ENCODE measurements around the gene SLC6A1. TPM values are rescaled to one million over a fixed set of nuclear protein-coding genes. Genes with fewer than 3 reads are reported as not detected.

Gene SLC6A1
- total RNA-seq, 2 donors from 2014 or later: 0.21 to 0.36 TPM

DNA sequence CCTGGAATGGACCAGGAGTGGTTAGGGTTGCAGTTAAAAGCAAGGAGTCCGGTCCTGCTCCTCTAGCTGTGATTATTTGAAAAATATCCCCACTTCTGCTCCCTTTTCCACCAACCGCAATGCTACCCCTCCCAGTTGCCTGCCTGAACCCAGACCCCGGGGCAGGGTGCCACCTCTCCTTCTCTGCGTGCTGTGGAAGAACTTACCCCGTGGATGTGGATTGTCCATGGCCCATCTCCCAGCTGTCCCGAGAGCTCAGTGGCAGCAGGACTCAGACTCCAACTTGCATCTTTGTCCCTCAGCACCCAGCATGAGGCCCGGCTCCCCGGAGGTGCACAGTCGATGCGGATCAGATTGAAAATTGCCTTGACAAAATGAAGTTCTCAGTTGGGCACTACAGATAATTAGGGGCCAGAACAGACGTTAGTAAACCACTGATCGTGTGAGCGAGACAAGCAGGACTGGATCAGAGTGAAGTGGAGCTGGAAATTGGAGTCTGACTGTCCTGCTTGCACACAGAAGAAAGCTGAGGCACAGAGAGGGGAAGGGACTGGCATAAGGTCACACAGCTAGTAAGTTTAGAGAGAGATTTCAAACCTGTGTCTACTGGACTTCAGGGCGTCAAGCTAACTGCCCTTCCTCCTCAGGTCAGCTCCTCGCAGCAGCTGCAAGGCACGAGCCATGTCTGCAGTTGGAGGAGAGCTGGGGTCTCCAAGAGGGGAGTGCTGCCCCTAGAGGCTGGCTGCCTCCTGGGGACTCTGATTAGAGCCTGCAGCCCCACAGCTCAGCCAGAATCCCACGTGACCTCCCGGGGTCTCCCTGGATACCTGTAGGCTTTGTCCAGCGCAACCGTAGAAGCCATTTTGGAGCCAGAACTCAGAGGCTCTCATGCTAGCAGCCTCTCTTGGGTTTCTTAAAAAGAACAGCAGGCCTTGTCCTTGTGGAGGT lies 14.7 kb downstream of the SLC6A1 start:
- no peak for ATAC-seq
- intact Hi-C loops (cut with DNase I, micrococcal nuclease): no loop called here

DNA sequence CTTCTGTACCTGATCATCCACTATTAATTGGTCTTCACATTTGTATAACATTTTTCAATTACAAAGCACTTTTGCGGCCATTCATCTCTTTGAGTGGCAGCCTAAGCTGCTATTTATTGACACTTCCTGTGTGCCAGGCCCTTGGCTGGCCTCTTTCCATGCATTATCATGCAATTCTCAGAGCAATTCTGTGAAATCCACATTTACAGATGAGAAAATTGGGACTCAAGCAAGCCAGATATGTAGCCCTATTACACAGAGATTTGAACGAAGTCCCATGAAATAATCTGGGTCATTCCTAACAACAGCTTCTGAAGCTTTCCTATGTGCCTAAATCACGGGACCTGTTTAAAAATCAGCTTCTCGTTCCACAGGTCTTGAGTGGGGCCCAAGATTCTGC lies 17.4 kb downstream of the SLC6A1 start:
- DNase-seq (no peak), ATAC-seq (no peak)
- intact Hi-C loops (cut with DNase I, micrococcal nuclease): no loop called here

More for the DNA sequence above, 14.7 kb downstream of the SLC6A1 start:
- no peak for DNase-seq

DNA sequence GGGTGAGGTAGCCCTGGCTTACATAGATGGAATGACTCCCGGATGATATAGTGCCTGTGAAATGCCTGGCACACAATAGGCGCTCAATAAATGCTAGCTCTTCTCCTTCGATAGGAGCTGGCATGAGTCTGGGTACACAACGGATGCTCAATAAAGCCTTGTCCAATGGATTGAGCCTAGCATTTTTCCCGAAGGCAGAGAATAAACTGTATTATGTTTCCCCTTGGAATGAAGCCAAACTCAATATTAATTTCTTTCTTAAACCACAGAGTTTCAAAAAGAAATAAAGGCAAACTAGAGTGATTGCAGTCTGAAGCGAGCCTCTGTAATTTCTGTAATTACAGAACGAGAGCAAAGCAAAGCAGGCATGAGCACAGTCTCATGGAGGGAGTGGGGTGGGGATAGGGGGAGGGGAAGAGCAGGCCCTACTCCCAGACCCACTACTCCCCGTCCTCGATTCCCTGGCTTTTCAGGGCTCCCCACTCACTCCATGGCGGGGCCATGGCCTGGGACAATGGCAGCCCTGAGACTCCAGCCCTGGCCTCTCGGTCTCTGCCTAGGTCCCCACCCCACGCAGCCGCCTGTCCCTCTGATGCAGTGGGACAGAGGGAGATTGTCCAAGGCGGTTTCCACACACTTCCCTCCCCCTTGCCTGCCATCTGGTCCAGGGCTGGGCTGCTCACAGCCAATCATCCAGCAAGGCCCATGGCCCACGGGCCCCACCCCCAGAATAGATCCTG lies 18.0 kb downstream of the SLC6A1 start:
- DNase-seq (no peak), ATAC-seq (no peak)
- intact Hi-C loops (cut with DNase I, micrococcal nuclease): no loop called here

DNA sequence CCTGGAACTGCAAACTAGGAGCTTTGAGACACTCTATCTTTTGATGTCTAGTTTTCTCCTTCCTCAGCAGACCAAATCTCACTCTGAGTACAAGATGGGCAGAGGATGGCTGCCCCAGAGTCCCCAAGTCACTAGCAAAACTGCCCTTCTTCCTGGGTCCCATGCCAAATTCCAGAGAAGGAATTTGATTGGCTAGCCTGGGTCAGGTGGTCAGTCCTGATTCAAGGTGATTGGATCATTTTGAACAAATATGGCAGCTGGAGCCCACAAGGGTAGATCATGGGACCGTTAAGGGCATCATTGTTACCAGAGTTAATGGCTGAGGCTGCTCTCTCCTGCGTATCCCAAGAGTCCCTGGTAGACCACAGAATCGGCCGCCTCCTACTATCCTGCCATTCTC lies 21.7 kb downstream of the SLC6A1 start:
- no peak for ATAC-seq
- intact Hi-C loops (cut with DNase I, micrococcal nuclease): no loop called here
- DNase-seq: no peak

DNA sequence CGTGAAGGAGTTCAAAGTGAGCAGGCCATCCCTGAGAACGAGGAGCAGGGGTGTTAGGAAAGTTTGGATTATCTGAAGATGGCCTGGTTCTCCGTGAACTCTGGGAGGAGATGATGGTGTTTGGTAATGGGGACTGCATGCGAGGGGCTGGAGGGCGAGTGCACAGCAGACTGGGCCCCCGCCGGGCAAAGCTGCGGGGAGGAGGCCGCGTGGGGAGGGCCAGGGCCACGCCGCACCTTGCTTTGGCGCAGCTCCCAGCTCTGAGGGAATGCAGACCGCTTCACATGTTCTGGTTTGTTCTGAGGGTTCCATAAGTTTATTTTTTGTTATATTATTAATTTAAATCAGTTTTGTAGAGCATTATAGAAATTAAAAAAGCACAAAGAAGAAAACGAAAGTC lies 22.2 kb downstream of the SLC6A1 start:
- no peak for ATAC-seq
- DNase-seq: no peak
- intact Hi-C loops (cut with DNase I, micrococcal nuclease): no loop called here

DNA sequence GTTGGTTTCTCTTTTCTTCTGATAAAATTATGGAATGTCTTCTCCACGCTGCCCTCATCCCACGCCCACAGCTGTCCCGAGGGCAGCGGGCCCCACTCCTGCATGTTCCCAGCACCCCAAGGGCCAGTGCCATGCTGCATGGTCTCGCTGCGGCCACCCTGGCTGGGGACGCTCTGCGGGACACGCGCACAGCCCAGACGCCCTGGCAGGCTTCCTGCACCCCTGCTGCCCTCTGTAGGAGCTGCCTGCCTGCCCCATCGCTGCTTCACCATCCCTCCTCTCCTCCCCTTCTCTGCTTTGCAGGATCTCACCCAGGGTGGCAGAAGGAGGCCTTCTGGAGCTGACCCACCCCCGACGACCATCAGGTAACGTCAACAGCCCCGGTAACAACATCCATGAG lies 22.8 kb downstream of the SLC6A1 start:
- ATAC-seq (no peak), DNase-seq (no peak)
- intact Hi-C loops (cut with DNase I, micrococcal nuclease): no loop called here

DNA sequence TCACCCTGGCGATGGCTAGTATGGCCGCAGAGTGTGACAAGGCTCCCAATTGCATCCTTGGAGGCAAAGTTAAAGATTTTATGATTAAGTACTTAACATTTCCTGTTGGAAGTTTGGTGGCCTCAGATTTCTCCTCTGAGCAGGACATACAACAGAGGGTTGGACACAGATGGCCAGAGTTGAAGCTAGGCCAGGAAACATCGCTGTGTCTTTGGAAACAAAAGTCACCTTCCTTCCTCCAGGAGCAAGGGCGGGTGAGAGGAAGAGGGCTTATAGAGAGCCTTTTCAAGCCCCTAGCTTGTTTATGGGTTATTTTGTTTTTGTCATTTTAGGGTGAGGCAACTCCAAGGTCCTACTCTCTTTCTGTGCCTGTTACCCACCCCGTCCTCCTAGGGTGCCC lies 24.2 kb downstream of the SLC6A1 start:
- ATAC-seq: no peak
- intact Hi-C loops (cut with DNase I, micrococcal nuclease): no loop called here
- DNase-seq: no peak

DNA sequence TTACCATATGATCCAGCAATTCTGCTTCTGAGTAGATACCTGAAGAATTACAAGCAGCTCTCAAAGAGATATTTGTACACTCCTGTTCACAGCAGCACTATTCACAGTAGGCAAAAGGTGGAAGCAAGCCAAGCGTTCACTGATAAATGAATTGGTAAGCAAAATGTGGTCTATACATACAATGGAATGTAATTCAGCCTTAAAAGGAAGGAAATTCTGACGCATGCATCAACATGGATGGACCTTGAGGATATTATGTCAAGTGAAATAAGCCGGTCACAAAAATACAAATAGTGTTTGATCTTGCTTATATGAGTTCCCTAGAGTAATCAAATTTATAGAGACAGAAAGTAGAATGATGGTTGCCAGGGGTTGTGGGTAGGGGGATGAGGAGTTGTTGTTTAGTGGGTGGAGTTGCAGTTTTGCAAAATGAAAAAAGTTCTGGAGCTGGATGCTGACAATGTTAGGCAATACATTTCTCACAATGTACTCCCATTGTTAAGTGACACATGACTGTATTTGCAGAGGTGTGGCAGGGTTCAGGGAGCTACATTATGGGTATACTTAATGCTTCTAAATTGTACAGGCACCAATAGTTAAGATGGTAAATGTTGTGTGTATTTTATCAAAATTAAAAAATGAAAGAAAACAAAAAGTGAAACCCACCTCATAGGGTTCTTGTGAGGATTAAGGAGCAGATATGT lies 26.7 kb downstream of the SLC6A1 start:
- DNase-seq: no peak
- no peak for ATAC-seq
- intact Hi-C loops (cut with DNase I, micrococcal nuclease): no loop called here

DNA sequence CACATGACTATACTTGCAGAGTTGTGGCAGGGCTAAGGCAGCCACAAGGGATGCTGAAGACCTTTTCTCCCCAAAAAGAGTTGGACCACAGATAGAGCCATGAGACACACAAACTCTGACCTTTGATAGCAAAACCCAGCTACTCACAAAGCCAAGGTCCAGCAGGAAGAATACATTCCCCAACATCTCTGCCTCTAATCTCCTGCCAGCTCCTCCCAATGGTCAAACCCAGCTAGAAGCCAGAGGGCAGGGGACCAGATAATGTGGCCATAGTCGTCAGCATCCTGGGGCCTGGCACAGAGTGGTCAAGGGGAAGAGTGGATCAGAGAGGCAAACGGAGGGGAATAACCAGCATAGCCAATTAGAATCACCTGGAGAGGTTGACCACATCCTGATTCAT lies 28.2 kb downstream of the SLC6A1 start:
- DNase-seq: no peak
- intact Hi-C loops (cut with DNase I, micrococcal nuclease): no loop called here
- ATAC-seq: no peak

DNA sequence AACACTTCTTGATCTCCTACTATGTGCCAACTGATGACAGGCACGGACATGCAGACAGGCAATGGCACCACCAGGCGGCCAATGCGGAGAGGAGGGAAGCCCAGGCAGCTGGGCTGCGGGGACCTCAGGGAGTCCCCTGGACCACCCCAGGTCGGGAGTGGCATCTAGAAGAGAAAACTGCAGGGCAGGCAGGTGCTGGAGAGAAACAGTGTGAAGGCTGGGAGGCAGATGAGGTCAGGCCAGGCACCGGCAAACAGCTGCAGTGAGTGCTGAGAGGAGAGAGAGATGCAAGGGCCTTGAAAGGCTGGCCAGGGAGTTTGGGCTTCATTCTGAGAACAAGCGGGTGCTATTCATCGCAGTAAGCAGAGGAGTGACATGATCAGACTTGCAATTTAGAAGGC lies 29.1 kb downstream of the SLC6A1 start:
- DNase-seq: no peak
- intact Hi-C loops (cut with DNase I, micrococcal nuclease): no loop called here
- no peak for ATAC-seq

DNA sequence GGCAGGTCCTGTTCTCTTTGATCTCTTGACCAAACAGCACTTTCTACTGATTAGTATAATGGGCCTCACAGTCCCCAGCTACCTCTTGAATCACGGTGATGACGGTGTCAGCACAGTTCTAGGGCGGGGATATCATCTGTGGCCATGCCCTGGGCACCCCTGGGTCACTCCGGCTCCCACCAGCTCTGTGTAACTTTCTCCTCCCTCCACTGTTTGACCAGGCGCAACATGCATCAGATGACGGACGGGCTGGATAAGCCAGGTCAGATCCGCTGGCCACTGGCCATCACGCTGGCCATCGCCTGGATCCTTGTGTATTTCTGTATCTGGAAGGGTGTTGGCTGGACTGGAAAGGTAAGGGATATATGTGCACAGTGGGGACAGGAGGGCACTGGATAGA lies 29.6 kb downstream of the SLC6A1 start:
- intact Hi-C loops (cut with DNase I, micrococcal nuclease): no loop called here
- ATAC-seq (no peak), DNase-seq (no peak)

DNA sequence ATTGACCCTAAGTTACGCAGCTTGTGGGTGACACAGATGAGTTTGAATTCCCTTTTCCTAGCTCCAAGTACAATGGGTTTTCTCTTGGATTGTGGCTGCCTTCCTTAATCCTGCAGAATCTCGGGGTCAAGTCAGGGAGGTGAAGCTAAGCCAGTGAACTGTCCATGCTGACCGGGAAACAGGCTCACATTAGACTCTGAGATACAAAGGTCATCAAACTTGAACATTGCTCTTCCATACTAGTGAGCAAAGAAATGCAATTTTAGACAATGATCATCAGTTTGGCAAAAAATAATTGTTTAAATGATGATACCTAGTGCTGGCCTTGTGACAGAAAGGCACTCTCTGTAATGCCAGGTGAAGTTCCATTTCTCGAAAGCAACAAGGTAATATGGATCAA lies 31.6 kb downstream of the SLC6A1 start:
- DNase-seq: no peak
- intact Hi-C loops (cut with DNase I, micrococcal nuclease): no loop called here
- no peak for ATAC-seq

DNA sequence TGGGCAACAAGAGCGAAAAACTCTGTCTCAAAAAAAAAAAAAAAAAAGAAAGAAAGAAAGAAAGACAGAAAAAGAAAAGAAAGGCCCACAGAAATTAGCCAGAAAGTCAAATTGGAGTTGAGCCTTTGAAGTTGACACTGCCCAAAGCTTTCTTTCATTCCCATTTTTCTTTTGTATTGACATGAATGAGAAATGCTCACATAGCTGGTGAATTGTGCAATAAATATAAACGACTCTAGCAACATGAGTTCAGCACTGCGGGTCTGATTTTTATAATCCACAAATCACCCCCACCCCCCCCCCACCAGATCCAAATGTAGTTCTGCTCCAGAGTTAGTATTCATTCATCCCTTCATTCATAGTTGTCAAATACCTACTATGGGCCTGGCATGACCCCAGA lies 37.4 kb downstream of the SLC6A1 start:
- ATAC-seq: no peak
- intact Hi-C loops (cut with DNase I, micrococcal nuclease): no loop called here
- no peak for DNase-seq

DNA sequence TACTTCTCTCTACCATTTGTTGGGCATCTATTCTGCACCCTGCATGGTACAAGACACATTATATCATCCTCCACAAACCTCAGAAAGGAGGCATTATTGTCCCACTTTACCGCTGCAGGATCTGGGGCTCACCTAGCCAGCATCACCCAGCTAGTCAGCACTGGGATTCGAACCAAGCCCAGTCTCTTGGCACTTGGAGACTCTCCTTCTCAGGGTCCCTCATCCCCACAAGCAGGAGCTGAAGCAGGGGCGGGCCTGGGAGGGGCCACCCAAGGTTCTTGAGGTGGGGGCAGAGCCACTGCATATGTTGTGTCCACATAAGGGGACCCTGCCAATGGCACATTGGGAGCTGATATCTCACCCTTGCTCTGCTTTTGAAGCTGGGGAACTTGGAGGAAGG lies 41.3 kb downstream of the SLC6A1 start:
- no peak for ATAC-seq
- DNase-seq: no peak
- intact Hi-C loops (cut with DNase I, micrococcal nuclease): no loop called here

DNA sequence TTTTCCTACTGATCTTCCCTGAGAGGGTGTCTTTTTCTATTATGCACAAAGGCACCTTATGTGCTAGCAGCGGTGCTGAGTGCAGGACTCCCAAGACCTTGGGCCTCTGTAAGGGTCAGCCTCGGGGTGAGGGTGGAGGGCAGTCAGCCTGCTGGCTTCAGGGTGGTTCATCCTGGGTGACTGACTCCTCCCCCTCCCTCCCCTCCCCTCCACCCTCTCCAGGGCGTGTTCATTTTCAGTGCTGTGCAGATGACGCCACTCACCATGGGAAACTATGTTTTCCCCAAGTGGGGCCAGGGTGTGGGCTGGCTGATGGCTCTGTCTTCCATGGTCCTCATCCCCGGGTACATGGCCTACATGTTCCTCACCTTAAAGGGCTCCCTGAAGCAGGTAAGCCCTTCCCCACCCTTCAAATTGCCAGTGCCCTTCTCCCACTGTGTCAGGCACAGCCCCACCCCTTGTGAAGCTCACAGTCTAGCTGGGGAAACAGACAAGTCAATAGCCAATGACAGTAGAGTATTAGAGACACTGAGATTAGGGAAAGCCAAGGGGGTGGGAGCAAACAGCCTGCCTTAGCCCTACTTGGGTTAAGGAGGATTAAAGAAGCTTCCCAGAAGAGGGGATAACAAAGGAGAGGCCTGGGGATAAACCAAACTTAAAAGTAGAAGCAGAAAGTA lies 41.9 kb downstream of the SLC6A1 start:
- intact Hi-C loops (cut with DNase I, micrococcal nuclease): no loop called here

DNA sequence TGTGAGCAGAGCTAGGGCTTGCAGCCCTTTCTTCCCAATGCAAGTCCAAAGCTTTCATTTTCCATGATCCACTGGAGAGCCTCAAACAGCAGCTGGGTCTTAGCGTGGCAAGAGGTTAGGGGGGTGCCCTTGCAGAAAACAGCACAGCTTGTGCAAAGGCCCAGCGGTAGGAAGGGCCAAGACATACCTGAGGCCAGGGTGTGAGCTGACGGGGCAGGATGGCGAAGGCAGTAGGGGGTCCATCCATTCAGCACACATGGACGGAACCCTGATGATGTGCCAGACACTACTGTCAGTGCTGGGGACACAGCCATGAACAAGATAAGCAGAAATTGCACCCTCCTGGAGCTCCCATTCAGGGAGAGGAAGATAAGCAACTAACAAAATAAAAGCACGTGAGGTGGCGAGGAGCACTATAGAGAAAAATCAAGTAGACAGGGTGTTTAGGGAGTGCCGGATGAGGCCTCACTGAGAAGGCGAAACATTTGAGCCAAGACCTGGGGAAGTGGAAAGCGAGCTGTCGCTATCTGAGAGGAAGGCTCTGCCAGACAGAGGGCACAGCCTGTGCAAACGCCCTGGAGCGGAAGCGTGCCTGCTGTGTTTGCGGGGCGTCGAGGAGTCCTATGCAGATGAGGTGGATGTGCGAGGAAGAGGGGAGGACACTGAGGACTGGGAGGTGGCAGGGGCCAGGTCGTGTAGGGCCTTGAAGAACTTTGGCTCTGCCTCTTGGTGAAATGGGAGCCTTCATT lies 43.4 kb downstream of the SLC6A1 start:
- DNase-seq: no peak
- ATAC-seq: no peak
- intact Hi-C loops (cut with DNase I, micrococcal nuclease): no loop called here

More for the DNA sequence above, 41.9 kb downstream of the SLC6A1 start:
- no peak for ATAC-seq
- DNase-seq: no peak

DNA sequence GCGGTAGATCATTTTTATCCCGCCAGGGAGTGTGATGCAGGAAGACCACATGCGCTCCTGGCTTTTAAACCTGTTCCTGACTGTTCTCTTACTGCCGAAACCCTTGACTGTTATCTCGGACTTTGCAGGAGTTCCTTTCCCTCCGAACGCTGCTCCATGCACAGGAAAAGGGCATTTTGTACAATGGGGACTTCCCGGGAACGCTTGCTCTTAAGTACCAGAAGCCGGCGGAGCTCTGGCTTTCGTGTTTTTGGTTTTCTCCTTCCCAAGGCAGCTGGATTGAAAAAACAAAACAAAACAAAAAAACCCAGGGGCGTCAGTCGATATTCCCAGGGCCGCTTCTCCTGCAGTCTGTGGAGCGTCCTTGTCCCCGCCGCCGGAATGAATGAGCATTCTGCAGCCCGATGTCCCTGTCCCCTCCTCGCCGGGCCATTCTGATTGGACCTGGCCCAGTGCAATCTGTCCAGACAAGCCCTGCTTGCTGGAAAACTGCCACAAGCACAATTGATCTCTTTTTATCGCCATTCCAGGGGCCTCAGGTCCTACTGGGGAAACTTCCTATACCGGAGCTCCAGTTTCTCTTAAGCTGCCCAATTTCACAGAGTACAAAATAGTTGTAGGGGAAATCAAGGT lies 44.8 kb downstream of the SLC6A1 start:
- DNase-seq (no peak), ATAC-seq (no peak)
- intact Hi-C loops (cut with DNase I, micrococcal nuclease): no loop called here

DNA sequence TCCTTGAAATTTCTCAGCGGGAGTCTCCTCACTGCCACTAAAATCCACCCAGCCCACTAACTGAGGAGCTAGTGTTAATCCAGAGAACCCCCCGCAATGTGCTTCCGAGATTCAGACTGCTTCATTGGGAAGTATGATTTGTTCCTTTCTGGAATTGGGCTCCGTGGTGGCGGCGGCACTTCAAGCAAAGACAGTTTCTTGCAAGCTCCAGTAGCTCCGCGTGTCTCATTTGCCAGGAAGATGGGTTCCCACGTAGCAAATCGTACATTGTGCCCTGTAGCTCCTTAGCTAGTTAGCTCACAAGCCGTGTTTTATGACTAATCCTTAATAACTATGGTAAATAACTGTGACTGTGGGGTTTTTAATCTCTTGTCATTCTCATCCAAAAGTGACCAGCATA lies 45.4 kb downstream of the SLC6A1 start:
- ATAC-seq (no peak), DNase-seq (no peak)
- intact Hi-C loops (cut with DNase I, micrococcal nuclease): no loop called here

Measured in left colon (tissue), 2 donors.